ENCODE measurements around the gene UBA1. TPM values are rescaled to one million over a fixed set of nuclear protein-coding genes. Genes with fewer than 3 reads are reported as not detected.

UBA1 gene
- polyA plus RNA-seq, 2 of the 4 experiments (the other 2 are of a cell fraction): 160 to 192 TPM

- H3K4me3 ChIP-seq: no peak overlapping the region
- 94% methylated on average over 4 of the region's 5 CpGs for WGBS (ENCODE audit: missing lambda C conversion rate)
- H3K27ac ChIP-seq: no peak overlapping the region
- no peak for ATAC-seq
- CTCF ChIA-PET: no interaction called here
- POLR2A ChIA-PET: no interaction called here
- DNase-seq (ENCODE audit: low read depth in 1 of 2, low spot score in 1 of 2): no peak
- no peak for FAIRE-seq
- no peak for TF ChIP-seq RARB (CRISPR knock-in tag; IDR thresholded peaks at IDR 0.05)
- TF ChIP-seq RCOR1 (IDR thresholded peaks at IDR 0.05; ENCODE audit: low read depth, low read length): no peak
- TF ChIP-seq JUNB (IDR thresholded peaks at IDR 0.05): no peak
- TF ChIP-seq CEBPB (IDR thresholded peaks at IDR 0.05): no peak
- TF ChIP-seq ELK1 (IDR thresholded peaks at IDR 0.05; ENCODE audit: low read depth, low read length): no peak
- TF ChIP-seq FOXS1 (CRISPR knock-in tag; IDR thresholded peaks at IDR 0.05): no peak
- TF ChIP-seq RNF2 (IDR thresholded peaks at IDR 0.05; ENCODE audit: borderline replicate concordance, low read depth): no peak
- no peak for TF ChIP-seq MAZ (IDR thresholded peaks at IDR 0.05; ENCODE audit: borderline replicate concordance, low read depth, low read length)
- no peak for TF ChIP-seq HDAC2 (IDR thresholded peaks at IDR 0.05)
- no peak for TF ChIP-seq RFX5 (IDR thresholded peaks at IDR 0.05)
- no peak for TF ChIP-seq MAFK (IDR thresholded peaks at IDR 0.05; ENCODE audit: partially characterized antibody)
- no peak for TF ChIP-seq CHD2 (IDR thresholded peaks at IDR 0.05; ENCODE audit: low read length, partially characterized antibody)
- TF ChIP-seq CBX8 (IDR thresholded peaks at IDR 0.05): no peak
- no peak for TF ChIP-seq HES2 (IDR thresholded peaks at IDR 0.05)
- no peak for TF ChIP-seq ZFP36 (IDR thresholded peaks at IDR 0.05; ENCODE audit: borderline replicate concordance, partially characterized antibody)
- TF ChIP-seq HEYL (CRISPR knock-in tag; IDR thresholded peaks at IDR 0.05): no peak
- no peak overlapping the region for H3K4me2 ChIP-seq
- no peaks in the 10 kb centered on the region for H3K9me3 ChIP-seq
- peaks cover 8% of the 10 kb centered on the region; the same call in 1 of the 3 replicates for H3K4me1 ChIP-seq
These were observed 34.8 kb upstream of the UBA1 start for GRCh38 chrX:47158781-47159180.

- no peak for FAIRE-seq
- no peak for ATAC-seq
- H3K4me1 ChIP-seq: peaks cover 8% of the 10 kb centered on the region; the same call in 1 of the 3 replicates
- no peak overlapping the region for H3K4me3 ChIP-seq
- no peak overlapping the region for H3K4me2 ChIP-seq
- CTCF ChIA-PET: no interaction called here
- POLR2A ChIA-PET: no interaction called here
- H3K27ac ChIP-seq: no peak overlapping the region
- WGBS (ENCODE audit: missing lambda C conversion rate): 91% methylated on average over 4 of the region's 4 CpGs
- H3K9me3 ChIP-seq: no peaks in the 10 kb centered on the region
- no peak for DNase-seq (ENCODE audit: low read depth in 1 of 2, low spot score in 1 of 2)
- TF ChIP-seq BCL3 (IDR thresholded peaks at IDR 0.05) (no peak), EHF (CRISPR knock-in tag; IDR thresholded peaks at IDR 0.05) (no peak), FOSL2 (IDR thresholded peaks at IDR 0.05) (no peak), FOSL2 (CRISPR knock-in tag; IDR thresholded peaks at IDR 0.05) (no peak), MAX (IDR thresholded peaks at IDR 0.05) (no peak), KDM5A (IDR thresholded peaks at IDR 0.05) (no peak), CTCF (IDR thresholded peaks at IDR 0.05) (no peak), TFCP2L1 (CRISPR knock-in tag; IDR thresholded peaks at IDR 0.05) (no peak), CBX8 (IDR thresholded peaks at IDR 0.05) (no peak), PBX3 (IDR thresholded peaks at IDR 0.05) (no peak), JUN (IDR thresholded peaks at IDR 0.05) (no peak), USF2 (IDR thresholded peaks at IDR 0.05) (no peak), POLR2AphosphoS2 (conservative IDR thresholded peaks at IDR 0.05; ENCODE audit: low read length) (no peak), ESRRA (IDR thresholded peaks at IDR 0.05; ENCODE audit: borderline replicate concordance, low read length) (no peak), NR3C1 (IDR thresholded peaks at IDR 0.05) (no peak), ZFP36 (IDR thresholded peaks at IDR 0.05; ENCODE audit: borderline replicate concordance, partially characterized antibody) (no peak), HMGXB4 (CRISPR knock-in tag; IDR thresholded peaks at IDR 0.05; ENCODE audit: borderline replicate concordance) (no peak), E2F6 (IDR thresholded peaks at IDR 0.05; ENCODE audit: borderline replicate concordance, low read depth) (no peak)
These were observed 32.8 kb upstream of the UBA1 start for GRCh38 chrX:47160781-47161180.

All from A549 (cell line).